Stimulated activated CD4-positive, alpha-beta T cell treated with anti-CD3 and anti-CD28 coated beads, Interleukin-1b, Interleukin-23, amount 100 ng/mL, for 4 hours (primary cell): ENCODE measurements around the gene NUTM2G.
"Not testable (repeated sequence)": the region's sequence is repeated elsewhere in the genome, so short reads cannot be mapped to it uniquely, and the experiment has no call there.

Experiments used
- DNase-seq, 2 donors: peaks; one replicate each; pipeline ENCODE4 v3.0.0-alpha.2; 2020; ENCODE audit warnings: low read depth in 2 of 2

Gene NUTM2G

GRCh38 chr9:96928543-96928942, at the start of gene NUTM2G:
NUTM2G (plus strand) TSS chr9:96928843; CDS start chr9:96929025, 182 bp downstream.
- not testable (repeated sequence) for DNase-seq

- no peak for DNase-seq
Observed at GRCh38 chr9:96883922-96884321, 44.7 kb upstream of the NUTM2G start.

DNA sequence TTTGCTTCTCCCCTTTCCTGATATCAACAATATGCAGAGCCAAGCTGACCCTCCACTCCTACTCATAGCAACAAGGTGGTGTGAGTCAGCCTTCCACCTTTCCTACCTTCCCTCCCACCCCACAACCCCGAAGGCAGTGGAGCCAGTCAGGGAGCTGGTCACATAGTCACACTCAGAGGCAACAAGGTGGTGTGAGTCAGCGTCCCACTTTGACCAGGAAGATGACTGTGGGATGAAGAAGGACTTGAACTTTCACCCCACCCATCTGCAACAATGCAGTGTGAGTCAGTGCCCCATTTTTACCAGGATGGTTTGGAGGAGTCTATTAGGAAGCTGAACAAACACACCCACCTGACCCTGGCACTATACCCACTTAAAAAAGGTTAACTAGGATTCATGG, 44.2 kb upstream of the NUTM2G start:
- no peak for DNase-seq

DNA sequence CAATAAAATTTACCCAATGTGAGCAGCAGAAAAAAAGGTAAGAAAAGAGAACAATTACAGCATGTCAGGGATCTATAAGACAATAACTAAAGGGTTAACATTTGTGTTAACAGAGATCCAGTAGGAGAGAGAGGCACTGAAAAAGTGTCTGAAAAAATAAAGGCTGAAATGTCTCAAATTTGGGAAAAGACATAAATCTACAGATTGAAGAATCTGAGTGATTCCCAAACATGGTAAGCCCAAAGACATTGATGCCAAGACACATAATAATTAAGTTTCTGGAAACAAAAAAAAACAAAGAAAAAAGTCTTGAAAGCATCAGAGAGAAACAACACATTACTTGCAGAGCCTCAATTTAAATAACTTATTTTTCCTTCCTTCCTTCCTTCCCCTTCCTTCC, 43.2 kb upstream of the NUTM2G start:
- DNase-seq, result no peak

DNA sequence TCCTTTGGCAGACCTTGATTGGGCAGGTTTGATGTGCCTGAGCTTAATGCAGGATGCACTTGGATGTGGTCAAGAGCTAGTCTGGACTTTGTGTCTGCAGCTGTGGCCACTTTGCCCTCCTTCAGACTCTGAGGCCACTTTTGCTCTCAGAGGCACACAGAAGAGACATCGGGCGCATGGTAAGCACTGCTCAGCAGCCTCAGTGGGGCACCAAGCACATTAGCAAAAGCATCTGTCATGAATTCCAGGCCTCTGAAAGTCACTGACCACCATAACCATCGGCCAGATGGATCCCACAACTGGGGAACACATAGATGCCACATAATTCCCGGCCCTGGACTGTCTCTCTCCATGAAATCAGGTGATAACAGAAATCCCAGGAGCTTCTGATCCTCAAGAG, 40.1 kb upstream of the NUTM2G start:
- no peak for DNase-seq

DNA sequence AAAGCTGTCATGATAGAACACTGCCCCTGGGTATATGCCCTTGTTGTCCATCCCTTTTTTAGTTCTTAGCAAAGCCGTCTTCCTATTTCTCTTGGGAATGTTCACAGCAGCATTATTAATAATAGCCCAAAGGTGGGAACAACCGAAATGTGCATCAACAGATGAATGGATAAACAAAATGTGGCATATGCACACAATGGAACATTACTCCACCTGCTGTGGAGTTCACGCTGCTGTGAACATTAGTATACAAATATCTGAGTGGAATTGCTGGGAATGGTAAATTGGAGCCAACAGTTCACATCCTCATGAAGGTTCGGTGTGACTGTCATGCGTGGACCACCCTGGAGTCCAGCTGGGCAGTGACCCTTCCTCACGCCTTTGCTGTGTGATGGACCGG, 36.5 kb upstream of the NUTM2G start:
- DNase-seq, result no peak

DNA sequence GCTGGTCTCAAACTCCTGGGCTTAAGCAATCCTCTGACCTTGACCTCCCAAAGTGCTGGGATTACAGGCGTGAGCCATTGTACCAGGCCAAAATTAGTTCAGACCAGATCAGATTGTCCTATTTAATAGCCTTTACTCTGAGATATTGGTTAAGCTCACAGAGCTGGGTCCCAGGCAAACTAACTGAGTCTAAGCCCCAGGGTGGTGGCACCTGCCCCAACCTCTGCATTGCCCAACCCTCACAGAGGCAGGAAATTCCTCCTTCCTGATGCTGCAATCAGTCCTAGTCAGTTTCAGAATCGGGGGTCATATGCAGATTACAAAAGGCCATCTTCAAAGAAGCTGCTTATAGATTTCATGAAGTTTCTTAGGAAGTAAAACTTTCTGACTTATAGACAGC, 28.6 kb upstream of the NUTM2G start:
- DNase-seq, result not testable (repeated sequence)

GRCh38 chr9:96904947-96905722, 23.5 kb upstream of the NUTM2G start:
- DNase-seq, result not testable (repeated sequence)

DNA sequence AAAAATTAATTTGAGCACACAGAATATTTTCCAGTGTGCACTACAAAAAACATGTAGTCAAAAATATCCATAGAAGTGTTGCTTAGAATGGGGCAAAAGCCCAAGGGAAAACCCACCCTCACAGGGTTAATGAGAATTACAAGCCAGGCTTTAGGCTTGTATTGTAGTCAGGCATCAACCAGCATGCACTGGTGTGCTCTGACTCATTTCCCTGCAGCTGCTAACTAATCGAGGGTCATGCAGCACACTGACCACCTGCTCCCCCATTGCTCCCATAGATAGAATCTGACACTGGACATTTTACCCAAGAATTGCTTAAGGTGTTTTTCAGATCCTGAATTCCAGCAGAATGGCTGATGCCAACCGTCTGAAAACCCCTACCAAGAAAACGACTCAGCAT, 20.2 kb upstream of the NUTM2G start:
- not testable (repeated sequence) for DNase-seq

- DNase-seq, result not testable (repeated sequence)
Observed at GRCh38 chr9:96915539-96915938, 13.1 kb upstream of the NUTM2G start.

GRCh38 chr9:96916531-96916930, 12.1 kb upstream of the NUTM2G start:
- not testable (repeated sequence) for DNase-seq

DNA sequence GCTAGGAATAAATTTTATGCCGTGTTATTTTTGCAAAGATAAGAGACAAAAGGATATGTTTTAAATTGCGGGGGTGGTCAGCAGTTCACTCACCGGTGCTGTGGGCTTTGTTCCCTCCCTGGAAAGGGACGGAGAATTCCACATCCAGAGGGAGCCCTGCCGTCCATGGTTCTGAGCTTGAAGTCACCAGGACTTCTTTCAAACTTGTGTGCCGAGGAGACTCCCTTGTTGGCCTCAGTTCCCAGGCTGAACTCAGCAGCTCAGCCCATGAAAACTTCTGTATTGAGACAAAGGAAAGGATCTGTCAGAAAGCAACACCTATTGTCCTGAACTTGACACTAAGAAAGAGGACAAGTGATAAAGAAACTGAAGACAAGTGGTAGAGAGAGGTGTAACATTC, 10.1 kb upstream of the NUTM2G start:
- not testable (repeated sequence) for DNase-seq

DNA sequence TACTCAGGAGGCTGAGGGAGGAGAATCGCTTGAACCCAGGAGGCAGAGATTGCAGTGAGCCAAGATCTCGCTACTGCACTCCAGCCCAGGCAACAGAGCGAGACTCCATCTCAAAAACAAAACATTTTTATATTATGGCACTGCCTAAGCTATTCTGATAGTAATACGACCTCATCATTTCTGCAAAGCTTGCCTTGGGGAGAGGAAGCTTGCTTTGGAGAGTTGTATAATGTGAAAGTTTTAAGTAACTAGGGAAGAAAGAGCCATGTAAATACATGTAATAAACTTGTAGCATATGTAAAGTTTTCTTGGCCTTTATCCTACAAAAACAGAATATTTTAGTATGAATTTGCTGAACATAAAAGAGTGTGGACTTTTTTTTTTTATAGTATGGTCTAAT, 7.8 kb upstream of the NUTM2G start:
- DNase-seq, result not testable (repeated sequence)

DNA sequence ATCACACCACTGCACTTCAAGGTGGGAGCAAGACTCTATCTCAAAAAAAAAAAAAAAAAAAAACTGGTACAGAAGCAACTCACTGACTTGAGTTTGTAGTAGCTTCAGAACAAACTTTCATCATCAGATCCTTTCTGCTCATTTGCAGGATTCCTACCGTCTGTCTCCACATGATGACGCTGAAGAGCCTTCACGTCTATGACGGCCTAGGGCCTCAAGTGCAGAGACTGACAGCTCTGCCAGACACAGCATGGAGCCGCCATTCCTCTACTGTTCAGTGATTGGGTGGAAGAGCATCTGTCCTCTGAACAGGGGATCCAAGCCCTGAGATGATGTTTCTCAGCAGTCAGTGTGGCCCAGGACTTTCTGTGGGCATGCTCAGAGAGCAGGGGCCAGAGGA, 3.1 kb upstream of the NUTM2G start:
- not testable (repeated sequence) for DNase-seq

GRCh38 chr9:96931665-96932064, 3.0 kb downstream of the NUTM2G start:
- not testable (repeated sequence) for DNase-seq

- not testable (repeated sequence) for DNase-seq
Observed at GRCh38 chr9:96934097-96934496, 5.5 kb downstream of the NUTM2G start.

- not testable (repeated sequence) for DNase-seq
Observed at GRCh38 chr9:96934706-96935105, 6.1 kb downstream of the NUTM2G start.

- DNase-seq, result not testable (repeated sequence)
Observed at GRCh38 chr9:96935401-96935800, 6.8 kb downstream of the NUTM2G start.

- DNase-seq, result not testable (repeated sequence)
Observed at GRCh38 chr9:96937442-96937841, 8.8 kb downstream of the NUTM2G start.

- DNase-seq, result not testable (repeated sequence)
Observed at GRCh38 chr9:96938957-96939665, 10.5 kb downstream of the NUTM2G start.

GRCh38 chr9:96940982-96941381, 12.3 kb downstream of the NUTM2G start:
- DNase-seq, result not testable (repeated sequence)

- DNase-seq, result not testable (repeated sequence)
Observed at GRCh38 chr9:96941628-96942027, 13.0 kb downstream of the NUTM2G start.

- not testable (repeated sequence) for DNase-seq
Observed at GRCh38 chr9:96942181-96942580, 13.5 kb downstream of the NUTM2G start.
